Osteocyte (in vitro differentiated cells): Measurements from ENCODE around the gene SCN8A. TPM values are rescaled to one million over a fixed set of nuclear protein-coding genes. Genes with fewer than 3 reads are reported as not detected.

Experiments used
- DNase-seq: peaks from one replicate; pipeline ENCODE4 v3.0.0; 2021; ENCODE audit warnings: mixed read lengths; ENCODE audit not compliant: unreplicated experiment; ENCODE audit errors: extremely low spot score
- H3K27ac Mint-ChIP-seq: one replicate; pipeline ENCODE4 v1.8.0; 2021; ENCODE audit warnings: mild to moderate bottlenecking, mixed read lengths; ENCODE audit not compliant: unreplicated experiment
- H3K27me3 Mint-ChIP-seq: one replicate; pipeline ENCODE4 v1.8.0; 2021; ENCODE audit warnings: mixed read lengths; ENCODE audit not compliant: unreplicated experiment
- H3K36me3 Mint-ChIP-seq: one replicate; pipeline ENCODE4 v1.8.0; 2021; ENCODE audit warnings: mixed read lengths; ENCODE audit not compliant: unreplicated experiment
- H3K4me1 Mint-ChIP-seq: one replicate; pipeline ENCODE4 v1.8.0; 2021; ENCODE audit warnings: mixed read lengths; ENCODE audit not compliant: unreplicated experiment
- H3K4me3 Mint-ChIP-seq: one replicate; pipeline ENCODE4 v1.8.0; 2021; ENCODE audit warnings: mild to moderate bottlenecking, moderate library complexity, mixed read lengths; ENCODE audit not compliant: unreplicated experiment
- H3K9me3 Mint-ChIP-seq: one replicate; pipeline ENCODE4 v1.8.0; 2021; ENCODE audit warnings: mixed read lengths; ENCODE audit not compliant: unreplicated experiment
- total RNA-seq: library from RNA; stranded (reverse); gene quantifications from 2 replicates; pipeline ENCODE4 v1.2.1, GENCODE V29; 2021
- TF ChIP-seq, protein P1 (sequence below): fragments of 200-600 bp; sonication (generic); IDR thresholded peaks from 2 replicates; pipeline ENCODE4 v1.5.0; 2021; ENCODE audit warnings: antibody characterized with exemption, mild to moderate bottlenecking, moderate library complexity

The SCN8A gene
- total RNA-seq, 1 donor from 2014 or later, result 1.5 TPM

DNA sequence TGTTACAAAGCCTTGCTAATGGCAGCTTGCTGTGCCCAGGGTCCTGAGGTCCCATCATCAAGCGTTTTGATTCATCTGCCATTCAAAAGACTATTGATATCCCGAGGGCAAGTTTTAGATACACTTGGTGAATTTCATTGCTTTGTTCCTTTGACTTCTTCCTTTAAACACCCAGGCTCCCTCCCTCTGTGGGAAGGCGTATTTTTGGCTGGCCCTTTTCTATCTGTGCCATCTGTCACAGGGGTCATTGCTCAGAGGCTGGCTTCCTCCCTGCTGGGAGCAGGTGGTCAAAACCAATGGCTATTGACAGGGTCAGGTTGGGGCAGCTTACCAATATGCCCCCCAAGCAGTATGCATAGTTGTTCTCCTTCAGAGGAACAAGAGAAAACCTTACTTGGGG, 40.0 kb downstream of the SCN8A start:
- H3K4me3 Mint-ChIP-seq, result no peak overlapping the region
- H3K27me3 Mint-ChIP-seq, result no peaks in the 10 kb centered on the region
- TF ChIP-seq, protein P1, sequence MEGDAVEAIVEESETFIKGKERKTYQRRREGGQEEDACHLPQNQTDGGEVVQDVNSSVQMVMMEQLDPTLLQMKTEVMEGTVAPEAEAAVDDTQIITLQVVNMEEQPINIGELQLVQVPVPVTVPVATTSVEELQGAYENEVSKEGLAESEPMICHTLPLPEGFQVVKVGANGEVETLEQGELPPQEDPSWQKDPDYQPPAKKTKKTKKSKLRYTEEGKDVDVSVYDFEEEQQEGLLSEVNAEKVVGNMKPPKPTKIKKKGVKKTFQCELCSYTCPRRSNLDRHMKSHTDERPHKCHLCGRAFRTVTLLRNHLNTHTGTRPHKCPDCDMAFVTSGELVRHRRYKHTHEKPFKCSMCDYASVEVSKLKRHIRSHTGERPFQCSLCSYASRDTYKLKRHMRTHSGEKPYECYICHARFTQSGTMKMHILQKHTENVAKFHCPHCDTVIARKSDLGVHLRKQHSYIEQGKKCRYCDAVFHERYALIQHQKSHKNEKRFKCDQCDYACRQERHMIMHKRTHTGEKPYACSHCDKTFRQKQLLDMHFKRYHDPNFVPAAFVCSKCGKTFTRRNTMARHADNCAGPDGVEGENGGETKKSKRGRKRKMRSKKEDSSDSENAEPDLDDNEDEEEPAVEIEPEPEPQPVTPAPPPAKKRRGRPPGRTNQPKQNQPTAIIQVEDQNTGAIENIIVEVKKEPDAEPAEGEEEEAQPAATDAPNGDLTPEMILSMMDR, result no peak
- H3K9me3 Mint-ChIP-seq, result no peaks in the 10 kb centered on the region
- H3K36me3 Mint-ChIP-seq, result no peaks in the 10 kb centered on the region
- peaks cover 29% of the 10 kb centered on the region for H3K4me1 Mint-ChIP-seq
- no peak overlapping the region for H3K27ac Mint-ChIP-seq
- no peak for DNase-seq

GRCh38 chr12:51631591-51631990, 40.6 kb downstream of the SCN8A start:
- Mint-ChIP-seq H3K4me3 (no peak overlapping the region), H3K36me3 (no peaks in the 10 kb centered on the region), H3K4me1 (peaks cover 29% of the 10 kb centered on the region), H3K27me3 (no peaks in the 10 kb centered on the region), H3K9me3 (no peaks in the 10 kb centered on the region), H3K27ac (peak overlapping the region; percentile 59)
- no peak for DNase-seq
- TF ChIP-seq, protein P1, result no peak

GRCh38 chr12:51632623-51633022, 41.6 kb downstream of the SCN8A start:
- Mint-ChIP-seq H3K27me3 (no peaks in the 10 kb centered on the region), H3K9me3 (peaks cover 7% of the 10 kb centered on the region), H3K27ac (peak overlapping the region; percentile 59), H3K4me3 (peak overlapping the region; percentile 6), H3K36me3 (no peaks in the 10 kb centered on the region), H3K4me1 (peaks cover 29% of the 10 kb centered on the region)
- DNase-seq, result no peak
- TF ChIP-seq, protein P1, result no peak

GRCh38 chr12:51635346-51635745, 44.3 kb downstream of the SCN8A start:
- peaks cover 12% of the 10 kb centered on the region for H3K9me3 Mint-ChIP-seq
- TF ChIP-seq, protein P1, result no peak
- no peak for DNase-seq
- H3K36me3 Mint-ChIP-seq, result no peaks in the 10 kb centered on the region
- no peak overlapping the region for H3K27ac Mint-ChIP-seq
- peaks cover 29% of the 10 kb centered on the region for H3K4me1 Mint-ChIP-seq
- no peaks in the 10 kb centered on the region for H3K27me3 Mint-ChIP-seq
- H3K4me3 Mint-ChIP-seq, result no peak overlapping the region

- H3K9me3 Mint-ChIP-seq, result peaks cover 12% of the 10 kb centered on the region
- peak overlapping the region; percentile 25 for H3K27ac Mint-ChIP-seq
- no peak for DNase-seq
- no peak overlapping the region for H3K4me3 Mint-ChIP-seq
- H3K4me1 Mint-ChIP-seq, result peaks cover 20% of the 10 kb centered on the region
- no peaks in the 10 kb centered on the region for H3K36me3 Mint-ChIP-seq
- TF ChIP-seq, protein P1, result no peak
- no peaks in the 10 kb centered on the region for H3K27me3 Mint-ChIP-seq
These were observed 45.5 kb downstream of the SCN8A start for GRCh38 chr12:51636581-51636980.
